ENCODE results near the gene CST9.
"Not testable (repeated sequence)": the region's sequence is repeated elsewhere in the genome, so short reads cannot be mapped to it uniquely, and the experiment has no call there.

Gene CST9

GRCh38 chr20:23585808-23586734 is 19.6 kb downstream of the CST9 start:
- DNase-seq: no peak

- DNase-seq: no peak
Measured at GRCh38 chr20:23585449-23585807, 20.3 kb downstream of the CST9 start.

- DNase-seq: no peak
Measured at GRCh38 chr20:23584434-23585199, 21.1 kb downstream of the CST9 start.

- no peak for DNase-seq
Measured at GRCh38 chr20:23583526-23583925, 22.2 kb downstream of the CST9 start.

- DNase-seq: no peak
Measured at GRCh38 chr20:23582293-23582692, 23.4 kb downstream of the CST9 start.

- not testable (repeated sequence) for DNase-seq
Measured at GRCh38 chr20:23581833-23582232, 23.9 kb downstream of the CST9 start.

- DNase-seq: no peak
Measured at GRCh38 chr20:23574977-23575376, 30.7 kb downstream of the CST9 start.

GRCh38 chr20:23570178-23570760 is 35.4 kb downstream of the CST9 start:
- DNase-seq: no peak

- DNase-seq: no peak
Measured at GRCh38 chr20:23569570-23569969, 36.1 kb downstream of the CST9 start.

GRCh38 chr20:23568971-23569330 is 36.8 kb downstream of the CST9 start:
- DNase-seq: no peak

GRCh38 chr20:23568320-23568970 is 37.3 kb downstream of the CST9 start, which contains the start of gene CST9L:
CST9L (minus strand) TSS chr20:23568484; CDS start chr20:23568450, 34 bp downstream.
- DNase-seq: no peak

GRCh38 chr20:23566199-23566932 is 39.4 kb downstream of the CST9 start:
- no peak for DNase-seq

- DNase-seq: no peak
Measured at GRCh38 chr20:23565503-23566045, 40.1 kb downstream of the CST9 start.

GRCh38 chr20:23564927-23565326 is 40.8 kb downstream of the CST9 start:
- no peak for DNase-seq

- no peak for DNase-seq
Measured at GRCh38 chr20:23562721-23563342, 42.9 kb downstream of the CST9 start.

- DNase-seq: no peak
Measured at GRCh38 chr20:23554401-23554800, 51.3 kb downstream of the CST9 start.

All from NCI-H1694 (cell line).